HG02884 (cell line): ENCODE data around the gene TP53.
"Not testable (repeated sequence)": the region's sequence is repeated elsewhere in the genome, so short reads cannot be mapped to it uniquely, and the experiment has no call there.

ENCODE experiments used
- ATAC-seq: cut with Tn5 transposase; IDR thresholded peaks from one replicate; pipeline ENCODE4 v1.9.1; 2021; ENCODE audit warnings: mild to moderate bottlenecking, moderate library complexity; ENCODE audit not compliant: unreplicated experiment

The TP53 gene

DNA sequence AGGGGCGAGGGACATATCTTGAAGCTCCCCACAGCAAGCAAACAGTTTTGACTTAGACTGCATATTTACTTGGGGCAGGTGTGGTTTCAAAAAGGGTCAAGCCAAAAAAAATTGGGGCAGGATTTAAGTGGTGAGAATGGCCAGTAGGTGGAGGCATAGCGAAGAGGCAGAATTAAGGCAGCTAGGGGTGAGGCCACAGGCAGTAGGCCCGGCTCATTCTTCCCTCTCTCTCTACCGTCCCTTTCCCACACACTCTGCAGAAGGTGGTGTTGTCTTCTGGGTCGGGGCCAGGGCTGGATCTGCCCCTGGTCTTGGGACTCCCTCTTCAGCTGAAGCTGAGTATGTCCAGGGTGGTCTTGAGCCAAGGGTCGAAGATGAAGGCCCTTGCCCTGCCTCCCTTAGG lies 54.8 kb downstream of the TP53 start:
- ATAC-seq = no peak

DNA sequence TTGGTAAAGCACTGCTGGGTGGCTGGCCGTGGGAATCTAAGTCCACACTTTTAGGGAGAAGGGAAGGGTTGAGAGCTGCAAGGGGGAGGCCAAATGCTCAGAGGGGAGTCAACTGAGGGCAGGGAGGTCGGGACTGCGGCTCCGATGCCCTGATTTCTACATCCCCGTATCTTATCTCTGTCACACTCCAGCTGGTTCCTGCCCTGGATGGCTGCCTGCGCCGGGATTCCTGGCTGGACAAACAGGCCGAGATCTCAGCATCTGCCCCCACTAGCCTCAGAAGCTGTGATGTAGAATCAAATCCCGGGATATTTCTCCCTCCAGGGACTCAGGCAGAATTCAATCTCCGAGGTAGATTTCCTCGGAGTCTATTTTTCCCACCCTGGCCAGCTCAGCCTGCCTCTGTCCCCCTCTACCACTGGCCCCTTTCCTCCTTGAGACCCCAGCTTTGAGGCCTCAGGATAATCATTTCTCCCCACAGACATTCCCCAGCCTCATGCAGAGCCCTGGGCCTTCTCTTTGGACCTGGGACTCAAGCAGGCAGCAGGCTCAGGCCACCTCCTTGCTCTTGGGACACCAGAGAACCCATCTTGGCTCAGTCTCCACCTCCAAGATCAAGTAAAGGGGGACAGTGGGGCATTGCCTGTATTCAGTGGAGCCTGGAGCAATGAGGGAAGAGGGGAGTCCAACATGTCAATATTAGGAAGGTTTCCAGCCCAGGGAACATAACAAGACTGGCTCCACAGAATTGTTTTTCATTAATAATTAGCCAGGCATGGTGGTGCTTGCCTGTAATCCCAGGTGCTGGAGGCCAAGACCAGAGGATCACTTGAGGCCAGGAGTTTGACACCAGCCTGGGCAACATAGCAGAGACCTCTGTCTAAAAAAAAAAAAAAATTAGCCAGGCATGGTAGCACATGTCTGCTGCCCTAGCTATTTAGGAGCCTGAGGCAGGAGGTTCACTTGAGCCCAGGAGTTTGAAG lies 55.6 kb downstream of the TP53 start:
- ATAC-seq = no peak

DNA sequence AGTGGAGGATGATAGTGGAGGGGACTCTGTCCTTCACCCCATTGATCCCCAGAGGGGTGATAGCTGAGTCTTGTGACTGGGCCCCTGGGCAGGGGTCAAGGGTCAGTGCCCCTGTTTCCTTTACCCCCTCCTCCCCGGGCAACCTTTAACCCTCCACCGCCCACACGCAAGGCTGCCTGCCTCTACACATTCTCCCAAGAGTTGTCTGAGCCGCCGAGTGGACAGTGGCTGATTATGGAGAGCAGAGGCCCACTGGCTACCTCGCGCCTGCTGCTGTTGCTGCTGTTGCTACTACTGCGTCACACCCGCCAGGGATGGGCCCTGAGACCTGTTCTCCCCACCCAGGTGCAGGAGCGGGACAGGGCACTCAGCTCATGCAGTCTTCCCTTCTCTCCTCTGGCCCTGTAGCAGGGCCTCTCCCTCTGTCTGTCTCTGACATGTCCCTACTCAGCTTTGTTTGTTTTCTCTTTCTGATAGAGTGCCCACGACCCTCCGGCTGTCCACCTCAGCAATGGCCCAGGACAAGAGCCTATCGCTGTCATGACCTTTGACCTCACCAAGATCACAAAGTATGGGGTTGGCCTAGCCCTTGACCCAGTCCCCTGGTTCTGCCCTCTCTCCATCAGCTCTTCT lies 57.2 kb downstream of the TP53 start, which contains the start of gene SHBG:
Gene SHBG, plus strand, starts transcription at position 197 of the 633 bp plus-strand sequence. Its CDS starts 38 bp downstream, at position 235.
- ATAC-seq = no peak

DNA sequence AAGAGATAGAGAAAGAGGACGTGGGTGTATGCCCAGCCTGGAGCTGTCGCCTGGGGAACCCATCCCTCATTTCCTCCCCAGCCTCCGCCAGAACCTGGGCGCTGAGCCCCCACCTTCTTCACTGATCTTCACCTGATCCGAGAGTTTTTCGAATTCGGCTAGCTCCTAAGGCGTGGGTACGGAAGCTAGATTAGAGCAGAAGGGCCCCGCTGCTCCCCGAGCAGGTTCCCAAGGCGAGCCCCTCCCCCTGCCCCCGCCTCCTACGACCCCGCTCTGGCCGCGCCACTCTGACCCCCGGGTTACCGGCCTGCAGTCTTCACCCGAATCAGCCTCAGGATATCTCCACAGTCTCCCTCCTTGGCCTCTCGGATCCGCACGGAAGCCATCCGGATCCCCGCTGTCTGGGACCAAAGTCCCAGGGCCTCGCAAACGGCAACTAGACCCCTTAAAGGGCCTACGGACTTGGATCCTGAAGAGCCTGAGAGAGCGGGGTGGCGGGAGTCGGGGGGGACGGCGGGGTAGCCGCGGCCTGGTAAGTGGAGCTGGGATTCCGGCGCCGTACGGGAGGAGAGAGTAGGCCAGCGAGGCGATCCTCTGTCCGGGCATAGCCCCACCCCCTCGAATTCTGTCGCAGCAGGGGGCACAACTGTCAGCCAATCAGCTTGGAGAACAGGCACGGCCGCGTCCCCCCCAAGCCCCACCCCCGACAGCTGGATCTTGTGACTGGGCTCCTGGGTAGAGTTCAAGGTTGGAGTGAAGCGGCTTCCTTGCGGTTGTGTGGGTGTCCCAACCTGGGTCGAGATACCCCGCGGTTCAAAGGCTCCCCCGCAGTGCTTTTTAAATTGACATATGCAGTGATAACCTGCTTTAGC lies 59.8 kb downstream of the TP53 start, which contains the start of gene SAT2:
Gene SAT2, minus strand, starts transcription at position 572 of the 872 bp plus-strand sequence. Its CDS starts 186 bp downstream, at position 386.
- ATAC-seq = peak; percentile 81

DNA sequence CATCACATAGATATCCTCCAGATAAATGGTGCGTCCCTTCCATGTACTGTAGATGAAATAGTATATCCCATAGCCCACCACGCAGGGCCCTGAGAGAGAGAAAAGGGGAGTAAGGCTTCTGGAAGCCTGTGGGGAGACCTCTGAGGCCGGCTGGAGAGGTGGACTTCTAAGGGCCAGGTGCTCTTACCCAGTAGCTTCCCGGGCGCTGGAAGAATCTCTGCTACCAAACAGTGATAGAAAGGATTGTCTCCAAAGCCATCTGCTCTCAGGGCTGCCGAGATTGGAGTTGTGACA lies 60.4 kb downstream of the TP53 start:
- ATAC-seq = no peak

DNA sequence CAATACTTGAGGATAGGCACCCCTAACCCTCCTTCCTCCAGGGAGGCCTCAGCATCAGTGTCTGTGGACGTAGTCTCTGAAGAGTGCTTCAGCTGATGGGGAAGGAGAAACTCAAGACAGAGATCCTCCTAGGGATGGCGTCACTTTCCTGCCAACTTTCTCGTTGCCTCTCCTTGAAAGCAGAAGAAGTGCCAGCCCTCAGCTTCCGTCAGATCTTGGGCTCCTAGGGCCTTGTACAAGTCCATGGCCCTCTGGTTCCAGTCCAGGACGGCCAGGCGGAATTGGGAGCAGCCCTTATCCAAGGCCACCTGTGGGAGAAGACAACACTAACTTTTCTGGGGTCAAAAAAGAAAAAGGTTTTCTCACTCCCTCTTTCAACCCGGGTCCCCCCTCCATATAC lies 61.0 kb downstream of the TP53 start:
- ATAC-seq = no peak

DNA sequence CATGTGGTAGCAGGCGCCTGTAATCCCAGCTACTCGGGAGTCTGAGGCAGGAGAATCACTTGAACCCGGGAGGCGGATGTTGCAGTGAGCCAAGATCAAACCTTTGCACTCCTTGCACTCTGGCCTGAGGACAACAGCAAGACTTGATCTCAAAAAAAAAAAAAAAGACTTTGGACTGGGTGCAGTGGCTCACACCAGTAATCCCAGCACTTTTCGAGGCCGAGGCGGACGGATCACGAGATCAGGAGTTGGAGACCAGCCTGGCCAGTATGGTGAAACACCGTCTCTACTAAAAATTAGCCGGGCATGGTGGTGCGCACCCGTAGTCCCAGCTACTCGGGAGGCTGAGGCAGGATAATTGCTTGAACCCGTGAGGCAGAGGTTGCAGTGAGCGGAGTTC lies 61.5 kb downstream of the TP53 start:
- not testable (repeated sequence) for ATAC-seq

DNA sequence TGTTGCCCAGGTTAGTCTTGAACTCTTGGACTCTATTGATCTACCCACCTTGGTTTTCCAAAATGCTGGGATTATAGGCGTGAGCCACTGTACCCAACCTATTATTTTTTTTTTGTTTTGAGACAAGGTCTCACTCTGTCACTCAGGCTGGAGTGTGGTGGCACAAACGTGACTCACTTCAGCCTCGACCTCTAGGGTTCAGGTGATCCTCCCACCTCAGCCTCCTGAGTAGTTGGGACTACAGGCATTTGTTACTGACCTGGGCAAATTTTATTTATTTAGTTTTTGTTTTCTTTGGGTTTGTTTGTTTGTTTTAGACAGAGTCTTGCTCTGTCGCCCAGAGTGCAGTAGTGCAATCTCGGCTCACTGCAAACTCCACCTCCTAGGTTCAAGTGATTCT lies 63.6 kb downstream of the TP53 start:
- no peak for ATAC-seq

DNA sequence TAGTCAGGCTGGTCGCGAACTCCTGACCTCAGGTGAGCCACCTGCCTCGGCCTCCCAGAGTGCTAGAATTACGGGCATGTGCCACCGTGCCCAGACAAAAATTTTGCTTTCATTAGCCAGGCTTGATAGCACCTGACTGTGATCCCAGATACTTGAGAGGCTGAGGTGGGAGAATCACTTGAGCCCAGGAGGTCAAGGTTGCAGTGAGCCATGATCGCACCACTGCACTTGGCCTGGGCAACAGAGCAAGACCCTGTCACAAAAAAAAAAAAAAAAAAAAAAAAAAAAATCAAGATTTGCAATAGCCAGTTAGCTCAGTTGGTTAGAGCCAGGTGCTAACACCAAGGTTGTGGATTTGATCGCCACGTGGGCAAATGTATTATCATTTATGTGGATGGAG lies 66.5 kb downstream of the TP53 start:
- ATAC-seq = no peak

DNA sequence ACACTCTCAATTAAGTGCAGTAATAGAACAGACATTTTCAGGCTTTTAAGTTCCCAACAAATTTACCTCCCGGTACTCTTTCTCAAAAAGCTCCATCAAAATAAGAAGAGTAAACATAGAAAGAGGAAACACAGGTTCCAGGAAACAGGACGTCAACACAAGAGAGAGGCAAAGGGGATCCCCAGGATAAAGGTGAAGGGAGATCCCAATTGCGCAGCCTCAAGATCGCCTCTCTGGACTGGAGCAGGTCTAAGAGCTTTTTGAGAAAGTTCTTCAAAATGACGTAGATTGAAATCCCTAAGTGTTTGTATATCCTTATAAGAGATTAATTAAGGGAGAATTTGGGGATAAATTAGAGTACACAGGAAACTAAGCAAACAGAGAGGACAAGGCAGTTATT lies 68.7 kb downstream of the TP53 start:
- ATAC-seq = no peak
